Activated CD8-positive, alpha-beta T cell treated with anti-CD3 and anti-CD28 coated beads for 36 hours (primary cell): ENCODE data around the gene TMEM119. TPM values are rescaled to one million over a fixed set of nuclear protein-coding genes. Genes with fewer than 3 reads are reported as not detected.
A peak's percentile ranks its signal among the peaks of the same experiment; 100 is the strongest.
"Not testable (repeated sequence)": the region's sequence is repeated elsewhere in the genome, so short reads cannot be mapped to it uniquely, and the experiment has no call there.

Experiments
- ATAC-seq: fragments of 200-7000 bp; cut with Tn5 transposase; one replicate; pipeline ENCODE4 v1.10.0; 2021; ENCODE audit warnings: mild to moderate bottlenecking, moderate library complexity
- CTCF ChIA-PET: fragments of 350-600 bp; sonication (Branson Sonifier 250); formaldehyde crosslinking; loops from one replicate; lab custom pipeline; 2021; ENCODE audit warnings: antibody characterized with exemption; lab: Charles Lee
- POLR2A ChIA-PET: fragments of 350-600 bp; sonication (Branson Sonifier 250); formaldehyde crosslinking; loops from one replicate; lab custom pipeline; 2021; ENCODE audit warnings: antibody characterized with exemption; lab: Charles Lee
- DNase-seq: peaks from one replicate; pipeline ENCODE4 v3.0.0-alpha.2; 2020
- H3K27ac Mint-ChIP-seq: one replicate; pipeline ENCODE4 v1.8.0; 2021; ENCODE audit warnings: mild to moderate bottlenecking, mixed read lengths
- H3K27me3 Mint-ChIP-seq: one replicate; pipeline ENCODE4 v1.8.0; 2021; ENCODE audit warnings: mixed read lengths
- H3K36me3 Mint-ChIP-seq: one replicate; pipeline ENCODE4 v1.8.0; 2021; ENCODE audit warnings: low read depth, mixed read lengths
- H3K4me1 Mint-ChIP-seq: one replicate; pipeline ENCODE4 v1.8.0; 2021; ENCODE audit warnings: low read depth, mixed read lengths
- H3K4me3 Mint-ChIP-seq: one replicate; pipeline ENCODE4 v1.8.0; 2021; ENCODE audit warnings: mild to moderate bottlenecking, moderate library complexity, mixed read lengths
- H3K9me3 Mint-ChIP-seq: one replicate; pipeline ENCODE4 v1.8.0; 2021; ENCODE audit warnings: mixed read lengths
- CTCF ChIP-seq: fragments of 200-600 bp; IDR thresholded peaks from one replicate; pipeline ENCODE4 v1.8.0; 2022; ENCODE audit warnings: antibody characterized with exemption, mild to moderate bottlenecking
- intact Hi-C: fragments of 100-400 bp; cut with micrococcal nuclease; formaldehyde crosslinking; loops from one replicate; pipeline ENCODE4 v1.10.0; 2022
- total RNA-seq, 2 experiments: library from RNA; stranded (reverse); gene quantifications; one replicate each; pipeline ENCODE4 v1.2.3, GENCODE V29; 2021

The TMEM119 gene
- total RNA-seq, 2 experiments from 2014 or later: not detected

- ATAC-seq: no peak
- H3K4me3 Mint-ChIP-seq: no peak overlapping the region
- no peaks in the 10 kb centered on the region for H3K27me3 Mint-ChIP-seq
- peaks cover 17% of the 10 kb centered on the region for H3K9me3 Mint-ChIP-seq
- H3K27ac Mint-ChIP-seq: peak overlapping the region; percentile 31
- no peak for TF ChIP-seq CTCF
- H3K4me1 Mint-ChIP-seq: peaks cover 48% of the 10 kb centered on the region
- no peak for DNase-seq
- ChIA-PET CTCF (interaction anchor here (0.7 to 15.6 kb wide), 6 partner anchors 12 to 184 kb away, joined by 3 to 645 read pairs (median 16); partner anchors contain the start of genes ISCU, SART3 and SELPLG), POLR2A (interaction anchor here (4.6 to 9.6 kb wide), 3 partner anchors 12 to 56 kb away, joined by 70 to 134 read pairs (median 78); partner anchors contain the start of genes ISCU, SART3 and SELPLG)
- H3K36me3 Mint-ChIP-seq: peaks cover 49% of the 10 kb centered on the region
- intact Hi-C loops: no loop called here
Measured at GRCh38 chr12:108619369-108620160, 21.7 kb upstream of the TMEM119 start.

DNA sequence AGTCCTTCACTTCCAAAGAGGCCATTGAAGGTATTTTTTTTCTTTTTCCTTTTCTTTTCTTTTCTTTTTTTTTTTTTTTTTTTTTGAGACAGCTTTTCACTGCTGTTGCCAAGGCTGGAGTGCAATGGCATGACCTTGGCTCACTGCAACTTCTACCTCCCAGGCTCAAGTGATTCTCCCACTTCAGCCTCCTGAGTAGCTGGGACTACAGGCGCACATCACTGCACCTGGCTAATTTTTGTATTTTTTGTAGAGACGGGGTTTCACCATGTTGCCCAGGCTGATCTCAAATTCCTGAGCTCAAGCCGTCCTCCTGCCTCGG is 21.0 kb upstream of the TMEM119 start:
- intact Hi-C loops: loop anchor here (1.0 kb wide), 1 partner anchor 56 kb away; no protein-coding TSS in a partner anchor
- Mint-ChIP-seq H3K9me3 (peaks cover 18% of the 10 kb centered on the region), H3K4me1 (peaks cover 50% of the 10 kb centered on the region), H3K36me3 (peaks cover 43% of the 10 kb centered on the region), H3K27ac (peak overlapping the region; percentile 45)
- not testable (repeated sequence) for H3K27me3 Mint-ChIP-seq, H3K4me3 Mint-ChIP-seq, ATAC-seq, DNase-seq
- ChIA-PET CTCF (interaction anchor here (0.7 to 15.6 kb wide), 9 partner anchors 11 to 185 kb away, joined by 3 to 645 read pairs (median 16); partner anchors contain the start of genes ISCU, SART3 and SELPLG), POLR2A (interaction anchor here (1.3 to 9.6 kb wide), 5 partner anchors 12 to 70 kb away, joined by 3 to 134 read pairs (median 70); partner anchors contain the start of genes ISCU, SART3, SELPLG and TMEM119)

DNA sequence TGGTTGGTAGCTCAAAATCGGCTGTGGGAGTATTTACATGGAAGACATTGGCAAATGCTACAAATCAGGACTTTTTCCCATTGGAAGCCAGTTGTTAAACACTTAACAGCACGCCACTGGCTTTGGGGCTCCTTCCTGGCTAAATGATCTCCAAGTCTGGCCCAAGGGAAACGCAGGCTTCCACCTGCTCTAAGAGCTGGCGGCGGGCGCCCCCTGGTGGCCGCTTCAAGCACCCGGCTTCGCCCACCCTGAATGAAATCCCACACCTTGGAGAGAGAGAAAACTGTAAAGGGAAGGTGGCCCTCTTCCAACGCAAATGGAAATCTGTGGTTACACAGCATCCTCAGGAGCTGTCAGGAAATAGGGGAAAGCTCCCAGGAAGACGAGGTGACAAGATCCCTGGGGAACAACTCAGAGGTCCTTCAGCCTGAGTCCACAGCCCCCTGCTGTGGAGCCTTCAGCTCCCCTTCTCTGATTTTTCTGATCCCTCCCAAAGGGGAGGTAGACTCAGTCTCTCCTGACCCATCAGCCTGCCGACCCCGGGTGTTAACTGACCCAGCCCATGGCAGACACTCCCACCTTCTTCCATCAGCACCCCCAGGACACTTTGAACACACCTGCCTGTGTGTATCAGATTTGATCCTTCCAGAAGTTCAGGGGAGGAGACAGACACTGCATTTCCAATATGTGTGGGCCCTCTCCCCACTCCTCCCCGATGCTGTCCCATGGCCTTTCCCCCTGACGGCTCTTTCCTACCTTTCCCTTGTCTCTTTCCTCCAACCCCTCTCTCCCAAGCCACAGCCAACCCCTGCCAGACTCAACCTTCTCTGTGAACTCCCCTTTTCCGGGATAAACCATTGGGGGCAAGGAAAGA is 20.4 kb upstream of the TMEM119 start:
- Mint-ChIP-seq H3K9me3 (peaks cover 15% of the 10 kb centered on the region), H3K4me1 (peaks cover 47% of the 10 kb centered on the region), H3K4me3 (no peak overlapping the region), H3K27me3 (no peaks in the 10 kb centered on the region), H3K36me3 (peaks cover 37% of the 10 kb centered on the region), H3K27ac (peak overlapping the region; percentile 45)
- POLR2A ChIA-PET: interaction anchor here (0.6 to 9.6 kb wide), 12 partner anchors 13 to 239 kb away, joined by 3 to 134 read pairs (median 4); partner anchors contain the start of genes ISCU, SART3, SELPLG and SSH1
- peak; percentile 19 for ATAC-seq
- peak; percentile 99 for TF ChIP-seq CTCF
- peak; percentile 83 for DNase-seq
- CTCF ChIA-PET: interaction anchor here (0.7 to 15.6 kb wide), 42 partner anchors 11 to 475 kb away, joined by 3 to 645 read pairs (median 5); partner anchors contain the start of genes ALKBH2, ISCU, SART3 and SELPLG
- intact Hi-C loops: loop anchor here (1.0 kb wide), 1 partner anchor 55 kb away; no protein-coding TSS in a partner anchor

DNA sequence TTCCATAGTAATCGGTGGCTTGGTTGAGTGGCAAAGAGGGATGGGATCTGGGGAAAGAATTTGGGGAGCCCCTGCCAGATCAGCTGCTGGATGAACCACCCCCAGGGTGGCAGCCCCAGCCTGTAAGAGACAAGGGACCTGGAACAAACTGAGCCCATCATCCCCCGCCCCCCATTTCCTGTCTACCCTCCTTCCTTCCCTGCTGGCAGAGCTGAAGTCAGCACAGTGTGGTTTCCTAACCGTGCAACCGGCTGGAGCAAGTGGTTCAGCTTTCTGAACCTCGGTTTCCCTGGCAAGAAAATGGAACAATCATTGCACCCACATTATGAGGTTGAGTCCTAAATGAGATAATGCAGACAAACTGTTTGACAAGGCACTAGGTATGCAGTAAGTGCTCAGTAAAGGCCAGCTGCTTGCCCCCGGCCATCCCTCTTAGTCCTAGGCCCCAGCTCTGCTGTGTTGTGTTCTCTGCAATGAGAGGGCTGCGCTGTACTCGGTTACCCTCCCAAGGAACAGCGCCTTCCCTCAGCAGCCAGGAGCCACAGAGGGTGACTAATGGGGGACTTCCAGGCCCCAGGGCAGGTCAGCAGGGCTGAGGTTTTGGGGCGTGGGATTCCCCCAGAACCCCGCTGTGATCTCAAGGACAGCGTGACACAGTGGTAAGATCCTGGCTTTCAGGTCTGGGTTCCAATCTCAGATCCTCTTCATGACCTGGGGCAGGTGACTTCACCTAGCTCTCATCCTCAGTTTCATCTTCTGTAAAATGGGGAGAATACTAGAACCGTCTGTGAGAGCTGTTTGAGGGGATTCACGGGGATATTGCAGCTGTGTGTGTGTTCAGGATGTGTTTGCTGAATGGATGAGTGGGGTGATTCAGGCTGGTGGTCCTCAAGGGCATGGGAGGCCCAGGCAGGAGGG is 19.3 kb upstream of the TMEM119 start:
- CTCF ChIA-PET: interaction anchor here (0.6 to 15.6 kb wide), 41 partner anchors 10 to 1429 kb away, joined by 3 to 645 read pairs (median 5); partner anchors contain the start of genes ALKBH2, ISCU, SART3 and SELPLG
- no peaks in the 10 kb centered on the region for H3K27me3 Mint-ChIP-seq
- peaks cover 45% of the 10 kb centered on the region for H3K4me1 Mint-ChIP-seq
- peaks cover 15% of the 10 kb centered on the region for H3K9me3 Mint-ChIP-seq
- DNase-seq (peak; percentile 94), ATAC-seq (peak; percentile 91)
- H3K36me3 Mint-ChIP-seq: peaks cover 26% of the 10 kb centered on the region
- H3K4me3 Mint-ChIP-seq: peak overlapping the region; percentile 42
- H3K27ac Mint-ChIP-seq: peak overlapping the region; percentile 96
- no peak for TF ChIP-seq CTCF
- intact Hi-C loops: loop anchor here (2.0 kb wide), 1 partner anchor 48 kb away; no protein-coding TSS in a partner anchor
- POLR2A ChIA-PET: interaction anchor here (0.6 to 9.6 kb wide), 15 partner anchors 9 to 240 kb away, joined by 3 to 134 read pairs (median 4); partner anchors contain the start of genes FICD, ISCU, SART3 and SELPLG
